Breast epithelium (tissue), 4 donors: ENCODE data around the gene MUC20. TPM values are rescaled to one million over a fixed set of nuclear protein-coding genes. Genes with fewer than 3 reads are reported as not detected.
"Not testable (repeated sequence)": the region's sequence is repeated elsewhere in the genome, so short reads cannot be mapped to it uniquely, and the experiment has no call there.

Source experiments
- DNase-seq, 2 donors: peaks; one replicate each; pipeline ENCODE4 v3.0.0-alpha.2; 2019; ENCODE audit warnings: low spot score in 2 of 2
- H3K27ac ChIP-seq, 2 donors: fragments of 200-600 bp; sonication (generic) in 1 of 2; one replicate each; pipeline ENCODE4 v1.5.1; 2016 to 2019; ENCODE audit warnings: mild to moderate bottlenecking in 1 of 2
- H3K27me3 ChIP-seq, 2 donors: fragments of 200-600 bp; sonication (generic) in 1 of 2; one replicate each; pipeline versions ENCODE4 v1.5.1 to v1.6.0; 2017 to 2019; ENCODE audit warnings: control low read depth in 1 of 2, mild to moderate bottlenecking in 1 of 2
- H3K36me3 ChIP-seq: fragments of 200-600 bp; one replicate; pipeline ENCODE4 v1.5.1; 2019
- H3K4me1 ChIP-seq, 2 donors: fragments of 200-600 bp; sonication (generic); one replicate each; pipeline ENCODE4 v1.5.1; 2016 to 2019; ENCODE audit warnings: control low read depth in 1 of 2
- H3K4me3 ChIP-seq, 3 donors: fragments of 200-600 bp; sonication (generic); 1 replicate in 2 of 3; 2 replicates in 1 of 3; pipeline ENCODE4 v1.5.1; 2016 to 2019; ENCODE audit warnings: mild to moderate bottlenecking in 3 of 3, moderate library complexity in 2 of 3
- H3K9me3 ChIP-seq, 2 donors: fragments of 200-600 bp; sonication (generic) in 1 of 2; one replicate each; pipeline ENCODE4 v1.5.1; 2016 to 2019; ENCODE audit warnings: control low read depth in 1 of 2
- CTCF ChIP-seq, 3 donors: fragments of 450-650 bp; IDR thresholded peaks; one replicate each; pipeline ENCODE4 v1.5.1; 2016 to 2017; ENCODE audit warnings: antibody characterized with exemption in 3 of 3, mild to moderate bottlenecking in 3 of 3, moderate library complexity in 3 of 3
- POLR2A ChIP-seq: fragments of 450-650 bp; IDR thresholded peaks from one replicate; pipeline ENCODE4 v1.6.1; 2016; ENCODE audit warnings: antibody characterized with exemption, mild to moderate bottlenecking, moderate library complexity
- POLR2AphosphoS5 ChIP-seq, 3 donors: sonication (generic); formaldehyde crosslinking; IDR thresholded peaks; one replicate each; pipeline ENCODE4 v1.6.1; 2017; ENCODE audit warnings: antibody characterized with exemption in 3 of 3
- intact Hi-C: fragments of 100-400 bp; cut with DNase I; formaldehyde crosslinking; loops from one replicate; pipeline ENCODE4 v1.15.1; 2023; ENCODE audit warnings: low total_unique reads
- total RNA-seq, 3 donors: library from RNA; depleted of rRNA; stranded (reverse); fragments of >200 nt; gene quantifications; one replicate each; pipeline ENCODE4 v1.1.0, GENCODE V29; 2016

MUC20 gene
- total RNA-seq, 3 donors from 2014 or later: 2.7 to 24.3 (median 20.1) TPM

GRCh38 chr3:195736866-195737490 is 16.2 kb downstream of the MUC20 start:
- Histone ChIP-seq H3K4me1 (no peaks in the 10 kb centered on the region), H3K4me3 (no peak overlapping the region), H3K36me3 (no peaks in the 10 kb centered on the region), H3K9me3 (no peaks in the 10 kb centered on the region), H3K27ac (no peak overlapping the region), H3K27me3 (no peaks in the 10 kb centered on the region)
- intact Hi-C loops: no loop called here
- no peak for DNase-seq
- TF ChIP-seq CTCF (IDR thresholded peaks at IDR 0.05) (no peak), POLR2A (no peak), POLR2AphosphoS5 (IDR thresholded peaks at IDR 0.05) (no peak)

- intact Hi-C loops, H3K4me3 ChIP-seq, H3K27me3 ChIP-seq, H3K27ac ChIP-seq, H3K4me1 ChIP-seq, H3K9me3 ChIP-seq, DNase-seq, H3K36me3 ChIP-seq: not testable (repeated sequence)
Measured at GRCh38 chr3:195737782-195738181, 17.0 kb downstream of the MUC20 start.

- Histone ChIP-seq H3K4me1 (no peaks in the 10 kb centered on the region), H3K36me3 (no peaks in the 10 kb centered on the region), H3K9me3 (no peaks in the 10 kb centered on the region), H3K4me3 (no peak overlapping the region), H3K27me3 (no peaks in the 10 kb centered on the region), H3K27ac (no peak overlapping the region)
- TF ChIP-seq POLR2A: no peak
- TF ChIP-seq POLR2AphosphoS5 (IDR thresholded peaks at IDR 0.05): no peak
- no peak for DNase-seq
- intact Hi-C loops: no loop called here
Measured at GRCh38 chr3:195738274-195739044, 17.7 kb downstream of the MUC20 start.

GRCh38 chr3:195739561-195740111 is 18.9 kb downstream of the MUC20 start:
- Histone ChIP-seq H3K36me3 (no peaks in the 10 kb centered on the region), H3K27ac (no peak overlapping the region), H3K4me1 (no peaks in the 10 kb centered on the region), H3K9me3 (no peaks in the 10 kb centered on the region), H3K4me3 (no peak overlapping the region), H3K27me3 (no peaks in the 10 kb centered on the region)
- DNase-seq: no peak
- TF ChIP-seq POLR2A: no peak
- no peak for TF ChIP-seq POLR2AphosphoS5 (IDR thresholded peaks at IDR 0.05)
- intact Hi-C loops: no loop called here

- no peaks in the 10 kb centered on the region for H3K4me1 ChIP-seq
- no peak overlapping the region for H3K4me3 ChIP-seq
- no peaks in the 10 kb centered on the region for H3K36me3 ChIP-seq
- intact Hi-C loops: no loop called here
- DNase-seq: no peak
- no peak for TF ChIP-seq POLR2A
- TF ChIP-seq CTCF (IDR thresholded peaks at IDR 0.05): no peak
- no peak for TF ChIP-seq POLR2AphosphoS5 (IDR thresholded peaks at IDR 0.05)
- H3K27ac ChIP-seq: no peak overlapping the region
- no peaks in the 10 kb centered on the region for H3K9me3 ChIP-seq
- H3K27me3 ChIP-seq: no peaks in the 10 kb centered on the region
Measured at GRCh38 chr3:195744437-195744836, 23.7 kb downstream of the MUC20 start.

GRCh38 chr3:195746346-195746745 is 25.6 kb downstream of the MUC20 start:
- no peaks in the 10 kb centered on the region for H3K9me3 ChIP-seq
- TF ChIP-seq CTCF (IDR thresholded peaks at IDR 0.05) (no peak), POLR2A (no peak), POLR2AphosphoS5 (IDR thresholded peaks at IDR 0.05) (no peak)
- no peaks in the 10 kb centered on the region for H3K36me3 ChIP-seq
- H3K27me3 ChIP-seq: no peaks in the 10 kb centered on the region
- H3K4me1 ChIP-seq: no peaks in the 10 kb centered on the region
- DNase-seq: no peak
- no peak overlapping the region for H3K27ac ChIP-seq
- intact Hi-C loops: loop anchor here (1.0 kb wide), 1 partner anchor 42 kb away; no protein-coding TSS in a partner anchor
- H3K4me3 ChIP-seq: no peak overlapping the region
